ENCODE measurements around the gene LLGL2. TPM values are rescaled to one million over a fixed set of nuclear protein-coding genes. Genes with fewer than 3 reads are reported as not detected.

LLGL2 gene
- total RNA-seq, 1 donor from 2014 or later = 50.6 TPM

- H3K27me3 ChIP-seq (ENCODE audit: control insufficient read depth, insufficient read depth, low read length) = peaks cover 16% of the 10 kb centered on the region
- no peaks in the 10 kb centered on the region for H3K36me3 ChIP-seq (ENCODE audit: control insufficient read depth, insufficient read depth, low read length)
- no peak for DNase-seq (ENCODE audit: low read depth)
- no peak overlapping the region for H3K4me3 ChIP-seq (ENCODE audit: low read depth, low read length)
- no peak for TF ChIP-seq CTCF (IDR thresholded peaks at IDR 0.05; ENCODE audit: insufficient read depth, low read length, poor library complexity, severe bottlenecking)
Observed at GRCh38 chr17:75584849-75585175, 59.3 kb downstream of the LLGL2 start.

GRCh38 chr17:75587675-75588595 is 62.4 kb downstream of the LLGL2 start, which contains the start of gene MYO15B:
MYO15B (plus strand) TSS chr17:75587800; CDS start chr17:75588058, 258 bp downstream.
- TF ChIP-seq CTCF (IDR thresholded peaks at IDR 0.05; ENCODE audit: insufficient read depth, low read length, poor library complexity, severe bottlenecking) = peak; percentile 59
- DNase-seq (ENCODE audit: low read depth) = no peak
- Histone ChIP-seq H3K36me3 (ENCODE audit: control insufficient read depth, insufficient read depth, low read length) (no peaks in the 10 kb centered on the region), H3K4me3 (ENCODE audit: low read depth, low read length) (peak within 1 kb of the TSS; percentile 26), H3K27me3 (ENCODE audit: control insufficient read depth, insufficient read depth, low read length) (peaks cover 16% of the 10 kb centered on the region)

- DNase-seq (ENCODE audit: low read depth) = no peak
- peaks cover 16% of the 10 kb centered on the region for H3K27me3 ChIP-seq (ENCODE audit: control insufficient read depth, insufficient read depth, low read length)
- H3K36me3 ChIP-seq (ENCODE audit: control insufficient read depth, insufficient read depth, low read length) = no peaks in the 10 kb centered on the region
- no peak for TF ChIP-seq CTCF (IDR thresholded peaks at IDR 0.05; ENCODE audit: insufficient read depth, low read length, poor library complexity, severe bottlenecking)
- peak overlapping the region; percentile 26 for H3K4me3 ChIP-seq (ENCODE audit: low read depth, low read length)
Observed at GRCh38 chr17:75588596-75589011, 63.1 kb downstream of the LLGL2 start.

GRCh38 chr17:75589012-75589918 is 63.8 kb downstream of the LLGL2 start:
- H3K36me3 ChIP-seq (ENCODE audit: control insufficient read depth, insufficient read depth, low read length) = no peaks in the 10 kb centered on the region
- TF ChIP-seq CTCF (IDR thresholded peaks at IDR 0.05; ENCODE audit: insufficient read depth, low read length, poor library complexity, severe bottlenecking) = no peak
- peak overlapping the region; percentile 60 for H3K4me3 ChIP-seq (ENCODE audit: low read depth, low read length)
- H3K27me3 ChIP-seq (ENCODE audit: control insufficient read depth, insufficient read depth, low read length) = peaks cover 17% of the 10 kb centered on the region
- DNase-seq (ENCODE audit: low read depth) = no peak

GRCh38 chr17:75589919-75590303 is 64.4 kb downstream of the LLGL2 start:
- no peaks in the 10 kb centered on the region for H3K36me3 ChIP-seq (ENCODE audit: control insufficient read depth, insufficient read depth, low read length)
- no peak for TF ChIP-seq CTCF (IDR thresholded peaks at IDR 0.05; ENCODE audit: insufficient read depth, low read length, poor library complexity, severe bottlenecking)
- H3K27me3 ChIP-seq (ENCODE audit: control insufficient read depth, insufficient read depth, low read length) = peaks cover 23% of the 10 kb centered on the region
- no peak for DNase-seq (ENCODE audit: low read depth)
- no peak overlapping the region for H3K4me3 ChIP-seq (ENCODE audit: low read depth, low read length)
